Transverse colon (tissue), 4 donors: Measurements from ENCODE around the gene HEYL. TPM values are rescaled to one million over a fixed set of nuclear protein-coding genes. Genes with fewer than 3 reads are reported as not detected.
A peak's percentile ranks its signal among the peaks of the same experiment; 100 is the strongest.

ENCODE experiments used
- DNase-seq: peaks from one replicate; pipeline ENCODE4 v3.0.0-alpha.2; 2019
- H3K27ac ChIP-seq, 4 donors: fragments of 200-600 bp; sonication (generic); 2 replicates each; pipeline ENCODE4 v1.5.1; 2016 to 2018; ENCODE audit warnings: inconsistent platforms in 4 of 4
- H3K27me3 ChIP-seq: fragments of 200-600 bp; sonication (generic); 2 replicates; pipeline ENCODE4 v1.5.1; 2017; ENCODE audit warnings: inconsistent platforms
- H3K36me3 ChIP-seq, 4 donors: fragments of 200-600 bp; sonication (generic); 2 replicates each; pipeline ENCODE4 v1.5.1; 2017 to 2019; ENCODE audit warnings: inconsistent platforms in 4 of 4
- H3K4me1 ChIP-seq, 4 donors: fragments of 200-600 bp; sonication (generic); 2 replicates each; pipeline ENCODE4 v1.5.1; 2017 to 2020; ENCODE audit warnings: inconsistent platforms in 4 of 4
- H3K4me3 ChIP-seq, 4 donors: fragments of 200-600 bp; sonication (generic); 1 replicate in 1 of 4; 2 replicates in 3 of 4; pipeline versions ENCODE4 v1.5.1 to v1.6.1; 2017 to 2019; ENCODE audit warnings: inconsistent platforms in 4 of 4
- H3K9me3 ChIP-seq, 2 donors: fragments of 200-600 bp; sonication (generic); 2 replicates each; pipeline ENCODE4 v1.5.1; 2017 to 2019; ENCODE audit warnings: inconsistent platforms in 2 of 2
- EP300 ChIP-seq: sonication (generic); formaldehyde crosslinking; IDR thresholded peaks from one replicate; pipeline ENCODE4 v1.6.1; 2017; ENCODE audit warnings: antibody characterized with exemption, low read depth
- POLR2A ChIP-seq: fragments of 450-650 bp; IDR thresholded peaks from one replicate; pipeline ENCODE4 v1.6.1; 2016; ENCODE audit warnings: antibody characterized with exemption, mild to moderate bottlenecking, moderate library complexity
- POLR2AphosphoS5 ChIP-seq, 3 donors: sonication (generic); formaldehyde crosslinking; IDR thresholded peaks; one replicate each; pipeline ENCODE4 v1.6.1; 2016; ENCODE audit warnings: antibody characterized with exemption in 3 of 3
- WGBS, 2 donors: methylation state at CpG; one replicate each; pipeline ENCODE4 v1.1.5; 2018; ENCODE audit warnings: low coverage in 1 of 2; 5-methylcytosine and 5-hydroxymethylcytosine counted together
- in situ Hi-C, 4 donors: fragments of 200-750 bp; cut with MboI; loops; one replicate each; pipeline versions ENCODE4 v1.15.0 to v1.15.1; 2017; ENCODE audit warnings: low sequenced_read_pairs in 3 of 4, low pct_ligation_motif_present in 1 of 4, low pct_unique_long_range_greater_than_20kb in 1 of 4
- intact Hi-C: fragments of 100-400 bp; cut with DNase I; formaldehyde crosslinking; loops from one replicate; pipeline ENCODE4 v1.15.1; 2023; ENCODE audit warnings: low total_unique reads
- total RNA-seq, 4 donors: library from RNA; depleted of rRNA; stranded (reverse); fragments of >200 nt; gene quantifications; one replicate each; pipeline ENCODE4 v1.1.0, GENCODE V29; 2016
- TF ChIP-seq, protein P1 (sequence below), 5 experiments: fragments of 200-600 bp in 3 of 5; fragments of 450-650 bp in 2 of 5; sonication (generic) in 3 of 5; IDR thresholded peaks; 1 replicate in 2 of 5; 2 replicates in 3 of 5; pipeline ENCODE4 v1.5.1; 2016 to 2017; ENCODE audit warnings: antibody characterized with exemption in 5 of 5, inconsistent platforms in 3 of 5, mild to moderate bottlenecking in 2 of 5, moderate library complexity in 1 of 5

The HEYL gene
- total RNA-seq, 4 donors from 2014 or later: 1.2 to 12.1 (median 2.5) TPM

GRCh38 chr1:39648496-39648895, 9.1 kb upstream of the HEYL start:
- in situ Hi-C loops (no loop called here), intact Hi-C loops (no loop called here)
- Histone ChIP-seq H3K27ac (no peak overlapping the region), H3K27me3 (no peaks in the 10 kb centered on the region), H3K36me3 (no peaks in the 10 kb centered on the region), H3K4me1 (no peaks in the 10 kb centered on the region), H3K9me3 (no peaks in the 10 kb centered on the region), H3K4me3 (no peak overlapping the region)
- no peak for DNase-seq
- 57 to 100% methylated on average over 1 to 2 of the region's 2 CpGs for WGBS, 2 donors
- no peak for TF ChIP-seq POLR2AphosphoS5 (IDR thresholded peaks at IDR 0.05)

GRCh38 chr1:39647247-39647646, 7.8 kb upstream of the HEYL start:
- intact Hi-C loops: no loop called here

GRCh38 chr1:39646232-39647081, 7.0 kb upstream of the HEYL start:
- in situ Hi-C loops: no loop called here
- no peaks in the 10 kb centered on the region for H3K4me1 ChIP-seq
- no peaks in the 10 kb centered on the region for H3K9me3 ChIP-seq
- peak overlapping the region; percentile 33 to 62 (median 53) for H3K27ac ChIP-seq
- WGBS, 2 donors: 63% methylated on average over 12 of the region's 12 CpGs; no CpG with 5 or more reads in 1 of the 2 donors
- H3K4me3 ChIP-seq: no peak overlapping the region
- TF ChIP-seq POLR2AphosphoS5 (IDR thresholded peaks at IDR 0.05): peak; percentile 75 to 89 (median 89)
- TF ChIP-seq POLR2A: no peak
- TF ChIP-seq, protein P1, sequence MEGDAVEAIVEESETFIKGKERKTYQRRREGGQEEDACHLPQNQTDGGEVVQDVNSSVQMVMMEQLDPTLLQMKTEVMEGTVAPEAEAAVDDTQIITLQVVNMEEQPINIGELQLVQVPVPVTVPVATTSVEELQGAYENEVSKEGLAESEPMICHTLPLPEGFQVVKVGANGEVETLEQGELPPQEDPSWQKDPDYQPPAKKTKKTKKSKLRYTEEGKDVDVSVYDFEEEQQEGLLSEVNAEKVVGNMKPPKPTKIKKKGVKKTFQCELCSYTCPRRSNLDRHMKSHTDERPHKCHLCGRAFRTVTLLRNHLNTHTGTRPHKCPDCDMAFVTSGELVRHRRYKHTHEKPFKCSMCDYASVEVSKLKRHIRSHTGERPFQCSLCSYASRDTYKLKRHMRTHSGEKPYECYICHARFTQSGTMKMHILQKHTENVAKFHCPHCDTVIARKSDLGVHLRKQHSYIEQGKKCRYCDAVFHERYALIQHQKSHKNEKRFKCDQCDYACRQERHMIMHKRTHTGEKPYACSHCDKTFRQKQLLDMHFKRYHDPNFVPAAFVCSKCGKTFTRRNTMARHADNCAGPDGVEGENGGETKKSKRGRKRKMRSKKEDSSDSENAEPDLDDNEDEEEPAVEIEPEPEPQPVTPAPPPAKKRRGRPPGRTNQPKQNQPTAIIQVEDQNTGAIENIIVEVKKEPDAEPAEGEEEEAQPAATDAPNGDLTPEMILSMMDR (IDR thresholded peaks at IDR 0.05): no peak
- TF ChIP-seq EP300: no peak
- no peaks in the 10 kb centered on the region for H3K27me3 ChIP-seq
- DNase-seq: peak; percentile 36
- H3K36me3 ChIP-seq: no peaks in the 10 kb centered on the region
- intact Hi-C loops: no loop called here

More at GRCh38 chr1:39647247-39647646, 7.8 kb upstream of the HEYL start:
- no peak for DNase-seq
- Histone ChIP-seq H3K4me3 (no peak overlapping the region), H3K4me1 (no peaks in the 10 kb centered on the region), H3K9me3 (no peaks in the 10 kb centered on the region), H3K27me3 (no peaks in the 10 kb centered on the region), H3K36me3 (no peaks in the 10 kb centered on the region), H3K27ac (peak overlapping the region; percentile 33 to 62 (median 53))
- in situ Hi-C loops: no loop called here
- no peak for TF ChIP-seq EP300
- TF ChIP-seq, protein P1 (IDR thresholded peaks at IDR 0.05): no peak
- no peak for TF ChIP-seq POLR2A
- no peak for TF ChIP-seq POLR2AphosphoS5 (IDR thresholded peaks at IDR 0.05)
- 73 to 83% methylated on average over 1 to 3 of the region's 3 CpGs for WGBS, 2 donors

DNA sequence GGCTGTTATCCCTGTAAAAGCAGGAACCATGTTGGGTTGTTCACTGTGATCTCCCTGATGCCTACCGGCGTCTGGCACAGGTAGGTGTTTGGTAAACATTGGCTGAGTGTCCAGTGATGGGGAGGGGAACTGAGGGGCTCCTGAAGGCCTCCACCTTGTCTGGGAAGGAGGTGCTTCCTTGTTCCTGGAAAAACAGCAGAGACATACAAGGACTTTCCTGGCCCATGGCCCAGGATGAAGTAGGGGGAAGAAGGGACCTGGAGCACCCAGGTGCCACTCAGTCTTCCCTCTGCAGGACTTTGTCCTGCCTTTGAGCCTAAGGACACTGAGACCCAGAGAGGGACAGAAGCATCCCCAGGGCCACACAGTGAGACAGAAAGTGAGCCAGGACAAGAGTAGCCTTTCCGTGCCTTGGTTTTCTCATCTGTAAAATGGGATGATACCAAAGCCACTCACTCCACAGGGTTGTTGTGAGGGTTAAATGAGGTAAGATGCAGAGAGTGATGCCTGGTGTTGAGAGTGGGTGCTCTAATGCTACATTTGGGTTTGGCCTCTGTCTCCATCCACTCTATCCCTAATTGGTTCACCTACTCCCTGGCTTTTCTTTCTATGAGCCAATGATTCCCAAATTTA, 6.1 kb upstream of the HEYL start:
- in situ Hi-C loops: no loop called here
- no peak for DNase-seq
- H3K27ac ChIP-seq: peak overlapping the region in 3 of 4 donors; percentile 36 to 62 (median 54)

More for the DNA sequence above, 6.1 kb upstream of the HEYL start:
- Histone ChIP-seq H3K27me3 (peaks cover under 1% of the 10 kb centered on the region), H3K4me3 (no peak overlapping the region), H3K4me1 (no peaks in the 10 kb centered on the region), H3K9me3 (no peaks in the 10 kb centered on the region), H3K36me3 (no peaks in the 10 kb centered on the region)
- TF ChIP-seq EP300 (no peak), POLR2A (no peak), POLR2AphosphoS5 (IDR thresholded peaks at IDR 0.05) (no peak)
- TF ChIP-seq, protein P1 (IDR thresholded peaks at IDR 0.05): no peak
- intact Hi-C loops: no loop called here
- WGBS, 2 donors: 65 to 83% methylated on average over 1 to 3 of the region's 3 CpGs
